Measurements from ENCODE around the gene DMWD. TPM values are rescaled to one million over a fixed set of nuclear protein-coding genes. Genes with fewer than 3 reads are reported as not detected.

Gene DMWD
- total RNA-seq, 3 donors from 2014 or later (not counting 1 experiment from before 2014, with no cell fraction given), result 66.2 to 82.1 (median 66.3) TPM

DNA sequence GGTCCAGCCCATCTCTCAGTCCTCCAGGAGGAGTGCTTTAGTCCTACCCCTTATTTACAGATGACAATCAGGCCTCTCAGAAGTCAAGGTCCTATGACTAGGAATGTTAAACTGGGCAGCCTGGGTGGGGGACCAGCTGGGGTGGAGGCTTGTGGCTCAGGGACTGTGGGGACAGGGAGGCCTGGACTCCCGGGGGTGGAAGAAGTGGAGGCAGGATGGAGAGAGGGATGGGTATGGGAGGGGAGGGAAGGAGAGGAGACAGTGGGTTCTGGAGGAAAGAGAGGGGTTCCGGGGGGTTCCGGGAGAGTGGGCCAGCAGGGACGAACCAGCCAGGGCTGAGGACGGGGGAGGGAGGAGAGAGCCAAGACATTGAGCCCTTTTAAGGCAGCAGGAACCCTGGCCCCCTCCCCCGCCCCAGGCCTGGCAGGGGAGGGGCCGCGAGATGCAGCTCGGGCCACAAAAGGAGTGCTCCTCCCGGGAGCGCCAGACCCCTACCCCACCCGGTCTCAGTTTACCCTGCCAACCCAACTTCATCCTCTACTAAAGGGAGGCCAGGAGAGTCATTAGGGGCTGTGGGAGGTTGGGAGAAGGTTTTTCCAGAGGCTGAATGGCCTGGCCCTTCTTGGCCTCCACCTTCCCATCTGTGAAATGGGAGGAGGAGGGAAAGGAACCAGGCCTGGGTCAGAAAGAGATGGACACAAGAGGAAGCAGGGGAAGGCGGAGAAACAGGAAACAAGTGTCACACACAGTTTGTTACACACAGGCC, 12.0 kb downstream of the DMWD start:
- peaks cover 23% of the 10 kb centered on the region for H3K4me1 ChIP-seq (ENCODE audit: control insufficient read depth, insufficient read depth, low read length)
- intact Hi-C loops (cut with micrococcal nuclease), result no loop called here
- WGBS (ENCODE audit: insufficient coverage), result 52% methylated on average over 9 of the region's 13 CpGs
- no peak overlapping the region for H3K27ac ChIP-seq (ENCODE audit: low read length)
- Mint-ChIP-seq H3K27me3 (ENCODE audit: low read depth in 2 of 2) (peaks cover 9 to 12% of the 10 kb centered on the region in 2 donors), H3K4me1 (peaks cover 21 to 34% of the 10 kb centered on the region in 2 donors), H3K9me3 (no peaks in the 10 kb centered on the region), H3K36me3 (no peaks in the 10 kb centered on the region), H3K27ac (peak overlapping the region in 1 of 2 donors; percentile 90), H3K4me3 (peak overlapping the region; percentile 25)
- DNase-seq (no peak), ATAC-seq (no peak)
- H3K9me3 ChIP-seq (ENCODE audit: control insufficient read depth, insufficient read depth, low read length), result no peaks in the 10 kb centered on the region
- no peaks in the 10 kb centered on the region for H3K36me3 ChIP-seq (ENCODE audit: control insufficient read depth, insufficient read depth, low read length)
- no peak overlapping the region for H3K4me3 ChIP-seq (ENCODE audit: low read length)
- TF ChIP-seq, protein P1, sequence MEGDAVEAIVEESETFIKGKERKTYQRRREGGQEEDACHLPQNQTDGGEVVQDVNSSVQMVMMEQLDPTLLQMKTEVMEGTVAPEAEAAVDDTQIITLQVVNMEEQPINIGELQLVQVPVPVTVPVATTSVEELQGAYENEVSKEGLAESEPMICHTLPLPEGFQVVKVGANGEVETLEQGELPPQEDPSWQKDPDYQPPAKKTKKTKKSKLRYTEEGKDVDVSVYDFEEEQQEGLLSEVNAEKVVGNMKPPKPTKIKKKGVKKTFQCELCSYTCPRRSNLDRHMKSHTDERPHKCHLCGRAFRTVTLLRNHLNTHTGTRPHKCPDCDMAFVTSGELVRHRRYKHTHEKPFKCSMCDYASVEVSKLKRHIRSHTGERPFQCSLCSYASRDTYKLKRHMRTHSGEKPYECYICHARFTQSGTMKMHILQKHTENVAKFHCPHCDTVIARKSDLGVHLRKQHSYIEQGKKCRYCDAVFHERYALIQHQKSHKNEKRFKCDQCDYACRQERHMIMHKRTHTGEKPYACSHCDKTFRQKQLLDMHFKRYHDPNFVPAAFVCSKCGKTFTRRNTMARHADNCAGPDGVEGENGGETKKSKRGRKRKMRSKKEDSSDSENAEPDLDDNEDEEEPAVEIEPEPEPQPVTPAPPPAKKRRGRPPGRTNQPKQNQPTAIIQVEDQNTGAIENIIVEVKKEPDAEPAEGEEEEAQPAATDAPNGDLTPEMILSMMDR (IDR thresholded peaks at IDR 0.05), result no peak
- H3K27me3 ChIP-seq (ENCODE audit: control insufficient read depth, insufficient read depth, low read length), result peaks cover 18% of the 10 kb centered on the region

DNA sequence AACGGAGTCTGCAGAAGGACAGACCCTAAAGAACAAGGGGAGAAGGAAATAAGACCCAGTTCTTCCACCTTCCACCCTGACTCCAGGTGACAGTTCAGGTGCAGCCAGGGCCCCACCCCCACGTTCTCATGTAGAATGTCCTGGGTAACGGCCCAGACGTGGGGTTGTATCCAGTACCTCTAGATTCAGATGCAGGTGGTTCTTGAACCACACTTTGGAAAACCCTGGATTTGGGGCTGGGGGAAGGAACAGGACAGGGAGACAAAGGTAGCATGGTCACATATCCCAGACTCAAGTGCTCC, 12.5 kb downstream of the DMWD start:
- peak overlapping the region in 1 of 2 donors; percentile 90 for H3K27ac Mint-ChIP-seq
- H3K27me3 ChIP-seq (ENCODE audit: control insufficient read depth, insufficient read depth, low read length), result peaks cover 18% of the 10 kb centered on the region
- no peak overlapping the region for H3K4me3 Mint-ChIP-seq

DNA sequence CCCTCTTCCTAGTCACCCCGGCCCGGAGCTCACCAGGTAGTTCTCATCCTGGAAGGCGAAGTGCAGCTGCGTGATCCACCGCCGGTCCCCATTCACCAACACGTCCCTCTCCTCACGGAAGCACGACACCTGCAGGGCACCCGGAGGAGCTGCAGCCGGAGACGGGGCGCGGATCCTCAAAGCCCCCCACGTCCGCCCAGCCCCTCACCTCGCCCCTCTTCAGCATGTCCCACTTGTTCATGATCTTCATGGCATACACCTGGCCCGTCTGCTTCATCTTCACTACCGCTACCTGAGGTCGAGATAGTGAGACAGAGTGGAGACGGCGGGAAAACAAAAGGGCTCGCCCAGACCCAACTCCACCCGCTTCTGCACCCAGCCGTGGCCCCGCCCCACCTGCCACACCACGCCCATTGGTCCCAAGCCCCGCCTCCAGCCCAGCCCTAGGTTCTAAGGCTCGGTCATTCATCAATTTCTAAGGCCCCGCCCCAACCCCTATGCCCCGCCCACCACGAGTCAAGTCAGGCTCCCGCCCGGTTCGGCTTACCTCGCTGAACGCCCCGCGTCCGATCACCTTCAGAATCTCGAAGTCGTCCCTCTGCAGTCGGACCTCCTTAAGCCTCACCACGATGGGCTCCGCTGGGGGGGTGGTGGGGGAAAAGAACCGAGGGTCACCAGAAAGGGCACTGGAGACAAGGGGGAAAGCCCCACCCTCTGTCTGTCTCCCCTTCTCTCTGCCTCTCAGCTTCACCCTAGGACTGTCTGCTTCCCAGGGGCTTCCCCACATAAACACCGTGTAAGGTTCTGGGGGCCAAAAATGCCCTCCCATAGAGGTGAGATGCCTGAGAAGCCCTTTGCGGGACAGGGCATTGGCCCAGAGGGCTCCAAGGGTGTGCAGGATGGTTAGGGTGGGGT, 13.2 kb downstream of the DMWD start:
- peak overlapping the region; percentile 9 for H3K4me3 ChIP-seq (ENCODE audit: low read length)
- intact Hi-C loops (cut with micrococcal nuclease), result loop anchor here (1.0 to 10.0 kb wide), 3 partner anchors 9 to 235 kb away; partner anchors contain the start of genes FOXA3 and SYMPK
- WGBS (ENCODE audit: insufficient coverage), result 3% methylated on average over 47 of the region's 48 CpGs

More for the DNA sequence above, 12.5 kb downstream of the DMWD start:
- Mint-ChIP-seq H3K9me3 (no peaks in the 10 kb centered on the region), H3K27me3 (ENCODE audit: low read depth in 2 of 2) (peaks cover 9 to 12% of the 10 kb centered on the region in 2 donors), H3K36me3 (no peaks in the 10 kb centered on the region), H3K4me1 (peaks cover 21 to 34% of the 10 kb centered on the region in 2 donors)
- intact Hi-C loops (cut with micrococcal nuclease), result no loop called here
- Histone ChIP-seq H3K36me3 (ENCODE audit: control insufficient read depth, insufficient read depth, low read length) (no peaks in the 10 kb centered on the region), H3K27ac (ENCODE audit: low read length) (no peak overlapping the region), H3K4me3 (ENCODE audit: low read length) (no peak overlapping the region), H3K4me1 (ENCODE audit: control insufficient read depth, insufficient read depth, low read length) (peaks cover 23% of the 10 kb centered on the region), H3K9me3 (ENCODE audit: control insufficient read depth, insufficient read depth, low read length) (no peaks in the 10 kb centered on the region)
- TF ChIP-seq, protein P1 (IDR thresholded peaks at IDR 0.05), result no peak
- no peak for DNase-seq
- WGBS (ENCODE audit: insufficient coverage), result 34% methylated on average over 4 of the region's 4 CpGs
- ATAC-seq, result no peak

More for the DNA sequence above, 13.2 kb downstream of the DMWD start:
- Histone ChIP-seq H3K27me3 (ENCODE audit: control insufficient read depth, insufficient read depth, low read length) (peaks cover 18% of the 10 kb centered on the region), H3K4me1 (ENCODE audit: control insufficient read depth, insufficient read depth, low read length) (peaks cover 23% of the 10 kb centered on the region), H3K27ac (ENCODE audit: low read length) (no peak overlapping the region), H3K36me3 (ENCODE audit: control insufficient read depth, insufficient read depth, low read length) (no peaks in the 10 kb centered on the region), H3K9me3 (ENCODE audit: control insufficient read depth, insufficient read depth, low read length) (no peaks in the 10 kb centered on the region)
- H3K27me3 Mint-ChIP-seq (ENCODE audit: low read depth in 2 of 2), result peaks cover 9 to 12% of the 10 kb centered on the region in 2 donors
- peak overlapping the region in 1 of 2 donors; percentile 90 for H3K27ac Mint-ChIP-seq
- ATAC-seq (peak; percentile 95 to 97 (median 96)), DNase-seq (peak; percentile 83 to 85)
- TF ChIP-seq, protein P1 (IDR thresholded peaks at IDR 0.05), result peak; percentile 66
- no peaks in the 10 kb centered on the region for H3K36me3 Mint-ChIP-seq
- no peaks in the 10 kb centered on the region for H3K9me3 Mint-ChIP-seq
- peaks cover 21 to 34% of the 10 kb centered on the region in 2 donors for H3K4me1 Mint-ChIP-seq
- H3K4me3 Mint-ChIP-seq, result peak overlapping the region; percentile 78

Measured in natural killer cell (primary cell).